ENCODE results near the gene KNCN. TPM values are rescaled to one million over a fixed set of nuclear protein-coding genes. Genes with fewer than 3 reads are reported as not detected.

Gene KNCN
- total and polyA plus RNA-seq, 10 of the 15 experiments (the other 5 are each of a cell fraction or from before 2014, with no cell fraction given) = not detected

GRCh38 chr1:46562498-46562897 is 11.1 kb upstream of the KNCN start:
- no peak for FAIRE-seq
- no peak overlapping the region for H3K9ac ChIP-seq (ENCODE audit: control insufficient read depth, insufficient read depth, low read length)
- intact Hi-C loops (cut with micrococcal nuclease; ENCODE audit: unreplicated experiment) = no loop called here
- no TSS peak for BruUV-seq (replicated peaks)
- H3K4me2 ChIP-seq (ENCODE audit: control insufficient read depth, insufficient read depth) = no peak overlapping the region
- no peaks in the 10 kb centered on the region for H3K9me3 ChIP-seq (replicated peaks; ENCODE audit: control insufficient read depth, insufficient read depth, low read length)
- no peak for TF ChIP-seq POLR2AphosphoS2 (IDR thresholded peaks at IDR 0.05; ENCODE audit: low read depth, low read length)
- TF ChIP-seq BMI1 (IDR thresholded peaks at IDR 0.05; ENCODE audit: borderline replicate concordance) = no peak
- TF ChIP-seq EED (IDR thresholded peaks at IDR 0.05; ENCODE audit: low read depth) = no peak
- TF ChIP-seq ZNF622 (IDR thresholded peaks at IDR 0.05) = no peak
- TF ChIP-seq, protein P1, sequence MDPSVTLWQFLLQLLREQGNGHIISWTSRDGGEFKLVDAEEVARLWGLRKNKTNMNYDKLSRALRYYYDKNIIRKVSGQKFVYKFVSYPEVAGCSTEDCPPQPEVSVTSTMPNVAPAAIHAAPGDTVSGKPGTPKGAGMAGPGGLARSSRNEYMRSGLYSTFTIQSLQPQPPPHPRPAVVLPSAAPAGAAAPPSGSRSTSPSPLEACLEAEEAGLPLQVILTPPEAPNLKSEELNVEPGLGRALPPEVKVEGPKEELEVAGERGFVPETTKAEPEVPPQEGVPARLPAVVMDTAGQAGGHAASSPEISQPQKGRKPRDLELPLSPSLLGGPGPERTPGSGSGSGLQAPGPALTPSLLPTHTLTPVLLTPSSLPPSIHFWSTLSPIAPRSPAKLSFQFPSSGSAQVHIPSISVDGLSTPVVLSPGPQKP (IDR thresholded peaks at IDR 0.05; ENCODE audit: low read depth, low read length) = no peak
- TF ChIP-seq SMAD1 (IDR thresholded peaks at IDR 0.05; ENCODE audit: low read depth, partially characterized antibody) = no peak
- no peak for TF ChIP-seq NFYA (IDR thresholded peaks at IDR 0.05; ENCODE audit: borderline replicate concordance, low read depth, low read length)
- no peak for TF ChIP-seq GABPA (IDR thresholded peaks at IDR 0.05; ENCODE audit: low read depth)
- TF ChIP-seq E2F8 (IDR thresholded peaks at IDR 0.05; ENCODE audit: low read depth, partially characterized antibody) = no peak
- TF ChIP-seq, protein P2, sequence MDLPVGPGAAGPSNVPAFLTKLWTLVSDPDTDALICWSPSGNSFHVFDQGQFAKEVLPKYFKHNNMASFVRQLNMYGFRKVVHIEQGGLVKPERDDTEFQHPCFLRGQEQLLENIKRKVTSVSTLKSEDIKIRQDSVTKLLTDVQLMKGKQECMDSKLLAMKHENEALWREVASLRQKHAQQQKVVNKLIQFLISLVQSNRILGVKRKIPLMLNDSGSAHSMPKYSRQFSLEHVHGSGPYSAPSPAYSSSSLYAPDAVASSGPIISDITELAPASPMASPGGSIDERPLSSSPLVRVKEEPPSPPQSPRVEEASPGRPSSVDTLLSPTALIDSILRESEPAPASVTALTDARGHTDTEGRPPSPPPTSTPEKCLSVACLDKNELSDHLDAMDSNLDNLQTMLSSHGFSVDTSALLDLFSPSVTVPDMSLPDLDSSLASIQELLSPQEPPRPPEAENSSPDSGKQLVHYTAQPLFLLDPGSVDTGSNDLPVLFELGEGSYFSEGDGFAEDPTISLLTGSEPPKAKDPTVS (IDR thresholded peaks at IDR 0.05; ENCODE audit: low read depth, low read length) = no peak
- no peak for TF ChIP-seq CBFB (IDR thresholded peaks at IDR 0.05; ENCODE audit: low read depth)
- no peak for TF ChIP-seq ZNF217 (IDR thresholded peaks at IDR 0.05)
- DNase-seq (ENCODE audit: low read depth, low spot score) = no peak
- no peak overlapping the region for H3K27ac ChIP-seq (ENCODE audit: control insufficient read depth, insufficient read depth)
- POLR2A ChIA-PET = no interaction called here
- WGBS (ENCODE audit: insufficient coverage, insufficient replicate concordance, low lambda C conversion rate, missing lambda C conversion rate) = 96% methylated on average over 15 of the region's 15 CpGs
- no peak for ATAC-seq
- in situ Hi-C loops (cut with MboI) = no loop called here
- H3K36me3 ChIP-seq (ENCODE audit: control insufficient read depth in 2 of 2, insufficient read depth in 2 of 2, low read length in 1 of 2) = peaks cover 0 to 5% of the 10 kb centered on the region in 2 experiments; a peak in 3 of 4 replicates
- SMC1A ChIA-PET (ENCODE audit: uncharacterized antibody, unreplicated experiment) = no interaction called here
- H3K4me3 ChIP-seq = no peak overlapping the region
- H2AFZ ChIP-seq (ENCODE audit: control insufficient read depth, low read depth, low read length) = no peak overlapping the region
- RAD21 ChIA-PET (ENCODE audit: unreplicated experiment) = no interaction called here
- CTCF ChIA-PET = interaction anchor here (0.6 kb wide), 1 partner anchor 15 kb away, joined by 4 read pairs; no protein-coding TSS in a partner anchor
- no peaks in the 10 kb centered on the region for H3K79me2 ChIP-seq (ENCODE audit: control insufficient read depth, insufficient read depth, low read length)
- no peaks in the 10 kb centered on the region for H4K20me1 ChIP-seq (ENCODE audit: control insufficient read depth, insufficient read depth)
- H3K4me1 ChIP-seq (ENCODE audit: control insufficient read depth, insufficient read depth, low read length) = no peaks in the 10 kb centered on the region
- H3K27me3 ChIP-seq (replicated peaks in 1 of 2; ENCODE audit: control insufficient read depth in 2 of 2, insufficient read depth in 2 of 2, low read length in 1 of 2) = no peaks in the 10 kb centered on the region
